Fibroblast of the aortic adventitia (primary cell): ENCODE measurements around the gene RNF213. TPM values are rescaled to one million over a fixed set of nuclear protein-coding genes. Genes with fewer than 3 reads are reported as not detected.
"Not testable (repeated sequence)": the region's sequence is repeated elsewhere in the genome, so short reads cannot be mapped to it uniquely, and the experiment has no call there.

Experiments used
- DNase-seq: peaks from one replicate; pipeline ENCODE4 v3.0.0-alpha.2; 2010; ENCODE audit warnings: low read depth
- H3K4me3 ChIP-seq: 2 replicates; pipeline ENCODE4 v1.5.1; 2011; ENCODE audit warnings: low read depth, mild to moderate bottlenecking, control low read depth, low read length, moderate library complexity
- CTCF ChIP-seq: IDR thresholded peaks from 2 replicates; pipeline ENCODE4 v1.5.1; 2011; ENCODE audit warnings: mild to moderate bottlenecking, low read length, control low read depth, inconsistent platforms; ENCODE audit not compliant: insufficient read depth
- total RNA-seq: library from RNA; depleted of rRNA; stranded (reverse); fragments of >200 nt; gene quantifications from 2 replicates; pipeline ENCODE4 v1.2.3, GENCODE V29; 2012; ENCODE audit warnings: low replicate concordance

Gene RNF213
- total RNA-seq, 1 donor = 143 TPM

- DNase-seq = peak; percentile 9
- no peak overlapping the region for H3K4me3 ChIP-seq
- TF ChIP-seq CTCF = no peak
Measured at GRCh38 chr17:80408872-80409271, 148.2 kb downstream of the RNF213 start.

GRCh38 chr17:80409626-80410025 is 149.0 kb downstream of the RNF213 start:
- no peak for TF ChIP-seq CTCF
- DNase-seq = no peak
- H3K4me3 ChIP-seq = no peak overlapping the region

GRCh38 chr17:80410441-80411087 is 149.9 kb downstream of the RNF213 start:
- DNase-seq, H3K4me3 ChIP-seq: not testable (repeated sequence)

- DNase-seq = no peak
- peak overlapping the region; percentile 98 for H3K4me3 ChIP-seq
- no peak for TF ChIP-seq CTCF
Measured at GRCh38 chr17:80413771-80414507, 153.3 kb downstream of the RNF213 start.

- DNase-seq = no peak
- TF ChIP-seq CTCF = no peak
- H3K4me3 ChIP-seq = peak overlapping the region; percentile 98
Measured at GRCh38 chr17:80414508-80414802, 153.8 kb downstream of the RNF213 start.

GRCh38 chr17:80414803-80415625 is 154.4 kb downstream of the RNF213 start, which contains the start of gene ENDOV:
TSS of gene ENDOV (plus strand) at chr17:80415167. CDS start at chr17:80415195, 28 bp downstream.
- TF ChIP-seq CTCF = no peak
- DNase-seq = peak; percentile 94
- H3K4me3 ChIP-seq = peak within 1 kb of the TSS; percentile 98

- DNase-seq = no peak
- H3K4me3 ChIP-seq = peak overlapping the region; percentile 98
- no peak for TF ChIP-seq CTCF
Measured at GRCh38 chr17:80415626-80416137, 155.0 kb downstream of the RNF213 start.
